ENCODE data around the gene IFT81.

DNA sequence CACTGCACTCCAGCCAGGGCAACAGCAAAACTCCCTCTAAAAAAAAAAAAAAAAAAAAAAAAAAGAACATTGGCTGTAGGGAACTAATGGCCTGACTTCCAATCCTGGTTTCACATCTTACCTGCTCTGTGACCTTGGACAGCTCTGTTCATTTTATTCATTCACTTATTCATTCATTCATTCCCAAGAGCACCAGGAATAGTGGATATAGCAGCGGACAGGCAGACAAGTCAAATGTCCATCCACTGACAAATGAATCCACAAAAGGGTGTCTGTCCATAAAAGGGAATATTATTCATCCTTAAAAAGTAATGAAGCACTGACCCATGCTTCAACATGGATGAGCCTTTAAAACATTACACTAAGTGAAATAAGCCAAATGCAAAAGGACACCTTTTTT is 48.3 kb upstream of the IFT81 start:
- TF ChIP-seq, protein P1, sequence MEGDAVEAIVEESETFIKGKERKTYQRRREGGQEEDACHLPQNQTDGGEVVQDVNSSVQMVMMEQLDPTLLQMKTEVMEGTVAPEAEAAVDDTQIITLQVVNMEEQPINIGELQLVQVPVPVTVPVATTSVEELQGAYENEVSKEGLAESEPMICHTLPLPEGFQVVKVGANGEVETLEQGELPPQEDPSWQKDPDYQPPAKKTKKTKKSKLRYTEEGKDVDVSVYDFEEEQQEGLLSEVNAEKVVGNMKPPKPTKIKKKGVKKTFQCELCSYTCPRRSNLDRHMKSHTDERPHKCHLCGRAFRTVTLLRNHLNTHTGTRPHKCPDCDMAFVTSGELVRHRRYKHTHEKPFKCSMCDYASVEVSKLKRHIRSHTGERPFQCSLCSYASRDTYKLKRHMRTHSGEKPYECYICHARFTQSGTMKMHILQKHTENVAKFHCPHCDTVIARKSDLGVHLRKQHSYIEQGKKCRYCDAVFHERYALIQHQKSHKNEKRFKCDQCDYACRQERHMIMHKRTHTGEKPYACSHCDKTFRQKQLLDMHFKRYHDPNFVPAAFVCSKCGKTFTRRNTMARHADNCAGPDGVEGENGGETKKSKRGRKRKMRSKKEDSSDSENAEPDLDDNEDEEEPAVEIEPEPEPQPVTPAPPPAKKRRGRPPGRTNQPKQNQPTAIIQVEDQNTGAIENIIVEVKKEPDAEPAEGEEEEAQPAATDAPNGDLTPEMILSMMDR (IDR thresholded peaks at IDR 0.05), result no peak
- TF ChIP-seq POLR2A (IDR thresholded peaks at IDR 0.05) (no peak), EP300 (IDR thresholded peaks at IDR 0.05) (no peak)

Data from tibial nerve (tissue), 4 donors.